ENCODE data around the gene PLCB1.

DNA sequence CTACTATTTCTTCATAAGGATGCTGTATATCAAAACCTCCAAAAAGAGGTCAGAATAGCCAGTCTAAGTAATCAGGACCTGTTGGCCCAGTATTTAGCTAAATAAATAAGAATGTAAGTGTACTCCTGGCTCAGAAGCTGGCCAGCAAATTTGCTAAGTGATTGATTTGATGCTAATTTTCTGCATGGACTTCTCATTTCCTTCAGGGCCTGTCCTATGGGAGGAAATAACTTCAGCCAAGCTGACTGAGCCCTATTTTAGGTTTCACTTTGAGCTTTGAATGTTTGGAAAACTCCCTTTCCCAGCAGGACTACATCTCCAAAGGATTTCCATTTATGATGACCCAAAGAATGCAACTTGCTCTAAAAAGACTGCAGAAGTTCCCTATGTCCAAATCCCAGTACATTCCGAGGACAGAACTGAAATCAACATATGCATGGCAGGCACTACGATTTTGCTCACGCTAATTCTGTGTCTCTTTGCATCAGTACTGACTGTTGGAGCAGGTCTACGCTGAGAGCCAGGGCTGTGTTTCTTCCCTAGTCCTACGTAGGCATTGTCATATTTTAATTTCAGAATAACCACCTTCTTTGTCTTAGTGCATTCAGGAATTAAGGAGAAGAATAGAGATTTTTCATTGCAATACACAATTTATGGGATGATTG, 495.4 kb downstream of the PLCB1 start:
- TF ChIP-seq EZH2 (IDR thresholded peaks at IDR 0.05; ENCODE audit: borderline replicate concordance, low read length) = no peak
- TF ChIP-seq, protein P1, sequence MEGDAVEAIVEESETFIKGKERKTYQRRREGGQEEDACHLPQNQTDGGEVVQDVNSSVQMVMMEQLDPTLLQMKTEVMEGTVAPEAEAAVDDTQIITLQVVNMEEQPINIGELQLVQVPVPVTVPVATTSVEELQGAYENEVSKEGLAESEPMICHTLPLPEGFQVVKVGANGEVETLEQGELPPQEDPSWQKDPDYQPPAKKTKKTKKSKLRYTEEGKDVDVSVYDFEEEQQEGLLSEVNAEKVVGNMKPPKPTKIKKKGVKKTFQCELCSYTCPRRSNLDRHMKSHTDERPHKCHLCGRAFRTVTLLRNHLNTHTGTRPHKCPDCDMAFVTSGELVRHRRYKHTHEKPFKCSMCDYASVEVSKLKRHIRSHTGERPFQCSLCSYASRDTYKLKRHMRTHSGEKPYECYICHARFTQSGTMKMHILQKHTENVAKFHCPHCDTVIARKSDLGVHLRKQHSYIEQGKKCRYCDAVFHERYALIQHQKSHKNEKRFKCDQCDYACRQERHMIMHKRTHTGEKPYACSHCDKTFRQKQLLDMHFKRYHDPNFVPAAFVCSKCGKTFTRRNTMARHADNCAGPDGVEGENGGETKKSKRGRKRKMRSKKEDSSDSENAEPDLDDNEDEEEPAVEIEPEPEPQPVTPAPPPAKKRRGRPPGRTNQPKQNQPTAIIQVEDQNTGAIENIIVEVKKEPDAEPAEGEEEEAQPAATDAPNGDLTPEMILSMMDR (IDR thresholded peaks at IDR 0.05; ENCODE audit: low read length) = no peak
